Left renal pelvis (tissue), 4 donors: ENCODE data around the gene CDYL. TPM values are rescaled to one million over a fixed set of nuclear protein-coding genes. Genes with fewer than 3 reads are reported as not detected.
"Not testable (repeated sequence)": the region's sequence is repeated elsewhere in the genome, so short reads cannot be mapped to it uniquely, and the experiment has no call there.

Experiments
- DNase-seq, 4 donors: peaks; one replicate each; pipeline ENCODE4 v3.0.0-alpha.2; 2013; ENCODE audit warnings: low read depth in 4 of 4, low spot score in 3 of 4
- polyA plus RNA-seq, 4 donors: library from polyadenylated mRNA; unstranded; fragments of 120-200 nt; gene quantifications; one replicate each; pipeline ENCODE4 v1.2.1, GENCODE V29; 2013; ENCODE audit not compliant: insufficient read length in 4 of 4

The CDYL gene
- polyA plus RNA-seq, 4 donors, result 18.1 to 28.5 (median 25.8) TPM

DNA sequence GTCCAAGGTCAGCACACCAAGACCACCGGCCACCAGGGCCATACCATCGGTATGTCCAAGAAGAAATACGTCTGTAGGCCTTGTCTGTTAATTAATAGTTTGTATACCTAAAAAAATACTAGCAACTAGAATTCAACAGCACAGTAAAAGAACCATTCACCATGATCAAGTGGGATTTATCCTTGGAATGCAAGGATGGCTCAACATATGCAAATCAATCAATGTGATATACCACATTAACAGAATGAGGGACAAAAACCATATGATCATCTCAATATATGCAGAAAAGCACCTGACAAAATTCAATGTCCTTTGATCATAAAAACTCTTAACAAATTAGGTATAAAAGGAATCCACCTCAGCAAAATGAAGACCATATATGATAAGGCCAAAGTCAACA lies 203.2 kb downstream of the CDYL start:
- no peak for DNase-seq

DNA sequence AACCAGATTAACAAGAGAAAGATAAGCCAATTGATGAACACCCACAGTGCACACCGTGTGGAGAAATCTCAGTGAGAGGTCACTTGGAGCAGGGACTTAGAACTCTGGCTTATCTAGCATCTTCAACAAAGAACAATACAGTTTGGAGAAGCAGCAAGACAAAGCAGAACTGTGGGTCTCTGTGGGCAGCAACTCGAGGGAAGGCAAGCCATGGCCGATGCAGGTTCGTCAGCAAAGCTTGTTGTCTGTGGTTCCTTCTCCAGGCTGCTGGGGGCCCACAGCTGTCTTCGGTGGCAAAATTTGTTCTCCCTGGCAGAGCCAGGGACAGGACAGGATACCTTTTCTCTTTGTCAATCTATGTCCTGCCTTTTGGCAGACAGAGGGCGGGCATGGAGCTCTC lies 205.6 kb downstream of the CDYL start:
- no peak for DNase-seq

DNA sequence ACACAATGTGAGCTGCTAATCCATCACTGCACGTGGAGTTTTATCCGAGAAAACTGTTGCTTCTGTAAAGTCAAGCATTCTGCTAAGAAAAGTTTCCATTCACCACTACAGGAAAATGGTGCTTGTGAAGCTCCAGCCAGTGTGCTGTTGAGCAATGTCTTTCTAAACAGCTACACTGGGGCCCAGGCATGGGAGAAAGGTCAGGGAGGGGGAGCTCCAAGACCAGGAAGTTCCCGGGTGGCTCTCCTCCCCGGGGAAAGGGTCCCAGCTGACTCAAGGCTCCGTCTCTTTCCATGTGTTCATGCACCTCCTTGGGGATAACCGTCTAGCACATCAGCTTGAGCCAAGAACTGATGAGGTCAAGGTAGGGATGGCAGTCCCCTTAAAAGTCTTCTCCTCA lies 207.1 kb downstream of the CDYL start:
- DNase-seq, result no peak

DNA sequence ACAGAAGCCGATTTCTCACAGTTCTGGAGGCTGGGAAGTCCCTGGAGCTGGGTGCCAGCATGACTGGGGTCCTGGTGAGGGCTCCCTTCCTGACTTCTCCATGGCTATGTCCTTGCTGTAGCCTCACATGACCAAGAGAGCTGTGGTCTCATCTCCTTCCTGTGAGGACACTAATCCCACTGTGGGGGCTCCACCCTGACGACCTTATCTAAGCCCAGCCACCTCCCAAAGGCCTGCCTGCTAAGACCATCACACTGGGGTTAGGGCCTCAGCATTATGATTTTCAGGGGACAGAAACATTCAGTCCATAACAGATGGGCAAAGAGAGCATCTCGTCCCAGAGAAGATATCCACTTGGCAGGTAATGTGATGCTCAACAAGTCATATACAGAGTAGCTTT lies 210.8 kb downstream of the CDYL start:
- no peak for DNase-seq

DNA sequence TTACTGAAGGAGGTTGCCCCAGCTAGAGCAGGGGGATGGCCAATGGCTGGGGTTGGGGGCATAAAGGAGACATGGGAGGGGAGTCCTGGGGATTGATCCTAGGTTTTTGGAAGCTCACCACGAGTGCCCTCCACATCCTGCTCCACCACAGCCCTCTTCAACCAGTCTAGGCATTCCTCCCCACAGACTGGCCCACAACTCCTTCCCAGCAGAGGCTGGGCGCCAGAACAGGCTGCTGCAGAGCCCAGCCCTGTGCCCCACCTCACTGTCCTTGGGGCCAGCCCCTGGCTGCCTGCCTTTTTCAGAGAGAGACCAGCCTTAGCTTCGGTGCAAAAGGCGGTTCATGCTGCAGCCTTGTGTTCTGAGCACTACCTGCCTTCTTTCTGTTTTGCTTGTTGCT lies 211.2 kb downstream of the CDYL start:
- no peak for DNase-seq

DNA sequence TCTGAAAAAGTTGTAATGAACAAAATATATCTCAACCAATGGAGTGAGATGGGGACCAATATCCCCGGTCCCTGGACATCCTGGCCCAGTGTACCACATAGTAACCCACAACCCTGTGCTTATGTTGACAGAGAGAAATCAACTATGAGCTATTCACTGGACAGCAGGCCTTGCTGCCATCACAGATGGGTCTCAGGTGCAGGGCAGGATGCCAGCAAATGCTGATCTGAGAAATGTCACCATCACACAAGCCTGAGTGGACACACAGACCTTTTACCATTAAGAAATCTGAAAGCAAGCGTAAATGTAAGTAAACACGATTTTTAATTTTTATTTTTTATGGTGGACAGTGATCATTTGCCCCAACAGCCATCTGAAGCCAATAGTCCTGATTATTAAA lies 218.5 kb downstream of the CDYL start:
- no peak for DNase-seq

DNA sequence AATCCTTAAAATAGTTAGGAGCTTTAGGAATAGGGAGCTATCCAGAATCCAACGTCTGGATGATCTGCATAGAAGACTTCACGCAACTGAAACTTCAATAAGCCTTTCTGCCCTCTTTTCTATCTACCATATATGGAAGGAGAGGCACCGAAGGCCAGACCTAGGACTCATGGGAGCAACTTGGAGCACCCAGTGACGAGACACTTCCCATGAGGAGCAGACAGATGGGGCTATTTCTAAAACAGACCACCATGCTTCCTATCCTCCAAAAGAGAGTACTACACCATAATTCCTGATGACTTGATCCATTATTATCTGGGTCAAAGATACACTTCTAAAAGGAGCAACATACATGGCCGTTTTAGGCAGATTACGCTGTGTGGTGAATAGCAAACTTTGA lies 221.7 kb downstream of the CDYL start:
- no peak for DNase-seq

DNA sequence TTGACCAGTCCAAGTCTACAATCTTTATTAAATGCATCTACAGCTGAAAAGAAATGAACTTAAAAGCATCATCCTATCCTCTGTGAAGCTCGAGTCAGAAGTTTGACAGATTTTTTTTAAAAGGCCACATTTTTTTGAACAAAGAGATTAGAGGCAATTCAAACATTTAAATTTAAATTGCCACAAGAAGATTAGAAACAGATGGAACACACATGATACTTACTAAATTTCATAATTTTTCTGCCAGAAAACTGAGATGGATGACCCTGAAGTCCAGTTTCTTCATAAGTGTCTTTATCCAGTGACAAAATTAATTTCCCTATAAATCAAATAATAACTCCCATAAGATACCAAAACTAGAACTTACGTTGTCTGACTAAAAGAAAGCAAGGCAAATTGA lies 223.4 kb downstream of the CDYL start:
- no peak for DNase-seq

DNA sequence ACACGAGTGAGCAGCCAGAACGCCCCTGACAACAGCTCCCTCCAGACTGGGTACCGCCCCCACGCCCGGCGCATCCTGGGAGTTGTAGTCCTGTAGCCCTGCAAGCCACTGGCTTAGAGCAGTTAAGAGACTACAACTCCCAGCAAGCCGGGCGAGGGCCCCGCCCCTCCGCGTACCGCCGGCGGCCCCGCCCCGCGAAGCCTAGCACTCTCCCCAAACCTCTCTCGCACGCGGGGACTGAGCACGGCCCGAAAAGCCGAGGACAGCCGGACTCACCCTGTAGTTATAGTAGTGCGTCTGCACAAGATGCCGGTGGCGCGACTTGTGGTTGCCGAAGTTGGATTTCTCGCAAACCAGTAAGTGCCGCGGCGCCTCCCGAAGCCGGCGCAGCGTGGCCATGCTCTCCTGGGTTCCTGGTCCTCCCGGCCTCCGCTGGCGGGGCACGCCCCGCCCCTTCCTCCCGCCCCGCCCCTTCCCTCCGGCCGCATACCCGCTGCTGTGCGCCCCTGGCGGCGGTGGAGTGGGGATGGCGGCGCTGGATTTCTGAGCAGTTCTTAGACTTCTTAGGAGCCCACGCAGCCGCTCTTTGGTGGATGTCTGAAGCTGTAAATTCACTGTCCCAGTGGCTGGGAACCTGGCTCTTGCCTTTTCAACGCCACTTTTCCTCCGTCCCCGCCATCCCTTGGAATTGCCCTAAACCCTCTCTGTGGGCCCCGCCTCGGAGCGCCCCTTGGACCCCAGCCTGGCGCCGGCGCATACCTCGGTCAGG lies 227.6 kb downstream of the CDYL start, which contains the start of gene RPP40:
RPP40 (minus strand) TSS at position 434 of the 769 bp plus-strand sequence; CDS start at position 399, 35 bp downstream.
- DNase-seq, result peak; percentile 88 to 92 (median 91)

DNA sequence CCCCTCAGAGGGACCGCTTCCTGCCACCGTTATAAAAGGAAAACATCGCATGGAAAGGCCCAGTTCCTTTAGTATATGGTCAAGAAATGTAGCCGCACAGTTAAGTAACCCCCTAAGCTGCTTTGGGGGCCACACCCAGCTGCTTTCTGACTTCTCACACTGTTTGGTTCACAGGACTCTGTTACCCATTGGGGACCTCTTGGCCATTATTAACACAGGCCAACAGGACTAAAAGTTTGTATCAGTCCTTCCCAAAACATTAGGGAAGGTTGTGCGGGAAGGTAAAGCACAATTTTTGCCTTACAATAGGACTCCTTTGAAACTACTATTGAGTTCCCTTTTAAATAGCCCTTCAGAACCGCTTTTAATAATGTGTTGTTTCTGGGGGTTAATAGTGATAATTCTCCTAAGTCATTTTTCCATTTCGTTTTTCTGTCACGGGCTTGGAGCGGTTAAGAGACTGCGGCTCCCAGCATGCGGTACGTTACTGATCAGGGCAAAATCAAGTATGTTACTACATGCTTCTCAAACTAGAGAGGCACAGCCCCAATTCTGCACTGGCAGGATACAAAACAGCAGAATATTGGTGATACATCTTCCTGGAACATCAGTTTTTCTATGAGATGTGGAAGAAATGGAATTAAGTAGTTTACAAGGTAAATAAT lies 228.3 kb downstream of the CDYL start:
- DNase-seq, result no peak

DNA sequence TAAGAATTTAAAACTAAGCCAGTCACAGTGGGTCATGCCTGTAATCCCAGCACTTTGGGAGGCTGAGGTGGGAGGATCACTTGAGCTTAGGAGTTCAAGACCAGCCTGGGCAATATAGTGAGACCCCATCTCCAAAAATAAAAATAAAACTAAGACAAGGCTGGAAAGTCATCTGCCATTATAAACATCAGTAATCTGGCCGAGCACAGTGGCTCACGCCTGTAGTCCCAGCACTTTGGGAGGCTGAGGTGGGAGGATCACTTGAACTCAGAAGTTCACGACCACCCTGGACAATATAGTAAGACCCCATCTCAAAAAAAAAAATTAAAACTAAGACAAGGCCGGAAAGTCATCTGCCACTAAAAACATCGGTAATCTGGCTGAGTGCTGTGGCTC lies 228.8 kb downstream of the CDYL start:
- DNase-seq, result not testable (repeated sequence)

Other genes with a start within 250 kb of the CDYL start
- gene RPP40, start 227.6 kb downstream of the CDYL start, polyA plus RNA-seq, result 10 to 100 TPM; 10.9 to 13.6 (median 11.6) TPM